ENCODE data around the gene BBS7.

Gene BBS7

DNA sequence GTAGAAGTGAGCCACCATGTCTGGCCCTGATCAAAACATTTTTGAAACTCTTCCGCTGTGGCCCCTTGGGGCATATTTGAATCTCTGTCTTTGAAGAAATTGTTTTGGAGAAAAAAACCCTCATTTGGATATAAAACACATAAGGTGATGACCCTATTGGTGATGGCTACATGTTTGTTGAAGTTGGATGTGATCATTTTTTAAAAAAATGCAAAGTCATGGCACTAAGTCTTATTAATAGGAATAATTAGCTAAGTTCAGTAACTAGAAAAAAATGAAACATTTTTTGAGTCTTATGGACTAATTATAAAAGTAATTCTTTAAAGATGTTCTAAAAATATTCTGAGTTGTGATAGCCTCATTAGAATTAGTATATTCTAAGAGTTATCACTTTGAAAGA is 17.9 kb upstream of the BBS7 start:
- TF ChIP-seq, protein P1, sequence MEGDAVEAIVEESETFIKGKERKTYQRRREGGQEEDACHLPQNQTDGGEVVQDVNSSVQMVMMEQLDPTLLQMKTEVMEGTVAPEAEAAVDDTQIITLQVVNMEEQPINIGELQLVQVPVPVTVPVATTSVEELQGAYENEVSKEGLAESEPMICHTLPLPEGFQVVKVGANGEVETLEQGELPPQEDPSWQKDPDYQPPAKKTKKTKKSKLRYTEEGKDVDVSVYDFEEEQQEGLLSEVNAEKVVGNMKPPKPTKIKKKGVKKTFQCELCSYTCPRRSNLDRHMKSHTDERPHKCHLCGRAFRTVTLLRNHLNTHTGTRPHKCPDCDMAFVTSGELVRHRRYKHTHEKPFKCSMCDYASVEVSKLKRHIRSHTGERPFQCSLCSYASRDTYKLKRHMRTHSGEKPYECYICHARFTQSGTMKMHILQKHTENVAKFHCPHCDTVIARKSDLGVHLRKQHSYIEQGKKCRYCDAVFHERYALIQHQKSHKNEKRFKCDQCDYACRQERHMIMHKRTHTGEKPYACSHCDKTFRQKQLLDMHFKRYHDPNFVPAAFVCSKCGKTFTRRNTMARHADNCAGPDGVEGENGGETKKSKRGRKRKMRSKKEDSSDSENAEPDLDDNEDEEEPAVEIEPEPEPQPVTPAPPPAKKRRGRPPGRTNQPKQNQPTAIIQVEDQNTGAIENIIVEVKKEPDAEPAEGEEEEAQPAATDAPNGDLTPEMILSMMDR (IDR thresholded peaks at IDR 0.05; ENCODE audit: low read depth, low read length, missing control alignments): no peak
- H3K4me3 ChIP-seq (ENCODE audit: low read depth, low read length): no peak overlapping the region
- in situ Hi-C loops (cut with HindIII; ENCODE audit: low sequenced_read_pairs): no loop called here
- DNase-seq (ENCODE audit: low read depth): no peak

DNA sequence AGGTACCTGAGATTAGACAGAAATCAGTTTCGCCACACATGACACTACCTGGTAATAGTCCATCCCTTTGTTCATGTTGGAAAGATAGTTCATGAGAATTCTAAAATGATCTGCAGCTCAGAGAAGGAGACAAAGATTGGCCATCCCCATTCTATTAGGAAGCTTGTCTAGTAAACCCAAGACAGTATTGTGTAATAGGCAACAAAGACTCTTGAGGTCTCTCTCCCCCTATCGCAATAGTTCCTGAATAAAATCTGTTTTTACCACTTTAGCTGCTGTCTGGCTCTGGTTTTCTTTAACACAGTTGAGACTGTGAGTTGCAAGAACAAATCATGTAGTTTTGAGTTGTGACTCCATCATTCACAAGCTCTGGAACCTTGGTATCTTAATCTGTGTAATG is 14.8 kb upstream of the BBS7 start:
- no peak overlapping the region for H3K4me3 ChIP-seq (ENCODE audit: low read depth, low read length)
- DNase-seq (ENCODE audit: low read depth): no peak
- in situ Hi-C loops (cut with HindIII; ENCODE audit: low sequenced_read_pairs): no loop called here
- TF ChIP-seq, protein P1 (IDR thresholded peaks at IDR 0.05; ENCODE audit: low read depth, low read length, missing control alignments): no peak

DNA sequence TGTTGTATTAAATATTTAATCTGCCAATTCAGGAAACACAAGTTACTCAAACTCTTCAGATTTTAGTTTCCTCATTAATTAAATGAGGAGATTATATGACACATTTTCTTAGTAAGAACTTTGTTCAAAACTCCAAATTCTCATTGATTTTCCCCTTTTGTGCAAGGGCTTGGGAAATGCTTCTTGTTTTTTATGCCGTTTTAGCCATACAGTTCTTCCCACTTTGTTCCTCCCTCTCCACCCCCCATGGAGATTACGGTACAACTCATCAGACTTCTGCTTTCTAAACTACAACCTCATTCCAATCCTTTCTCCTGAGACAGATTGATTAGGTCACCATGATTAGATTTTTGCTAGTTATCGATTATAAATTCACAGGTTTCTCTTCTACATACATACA is 10.9 kb upstream of the BBS7 start:
- DNase-seq (ENCODE audit: low read depth): no peak
- in situ Hi-C loops (cut with HindIII; ENCODE audit: low sequenced_read_pairs): no loop called here
- TF ChIP-seq, protein P1 (IDR thresholded peaks at IDR 0.05; ENCODE audit: low read depth, low read length, missing control alignments): no peak

DNA sequence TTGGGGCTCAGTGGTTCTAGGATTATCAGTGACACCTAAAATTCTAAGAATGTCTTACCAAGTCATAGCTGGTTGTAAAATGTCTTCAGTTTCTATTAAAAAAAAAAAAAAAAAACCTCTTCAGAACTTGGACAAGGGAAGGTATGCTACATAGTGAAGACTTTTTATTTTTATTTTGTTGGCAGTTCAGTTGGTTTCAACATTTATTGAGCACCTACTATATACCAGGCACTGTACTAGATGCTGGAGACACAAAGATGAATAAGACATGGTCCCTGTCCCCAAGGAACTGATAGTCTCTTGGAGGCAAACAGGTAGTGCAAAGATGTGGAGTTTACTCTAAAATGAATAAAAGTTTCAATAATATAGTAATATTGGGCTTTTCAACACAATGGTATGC is 8.9 kb upstream of the BBS7 start:
- in situ Hi-C loops (cut with HindIII; ENCODE audit: low sequenced_read_pairs): no loop called here
- H3K4me3 ChIP-seq (ENCODE audit: low read depth, low read length): no peak overlapping the region
- no peak for DNase-seq (ENCODE audit: low read depth)
- TF ChIP-seq, protein P1 (IDR thresholded peaks at IDR 0.05; ENCODE audit: low read depth, low read length, missing control alignments): no peak

More for the DNA sequence above, 10.9 kb upstream of the BBS7 start:
- no peak overlapping the region for H3K4me3 ChIP-seq (ENCODE audit: low read depth, low read length)

DNA sequence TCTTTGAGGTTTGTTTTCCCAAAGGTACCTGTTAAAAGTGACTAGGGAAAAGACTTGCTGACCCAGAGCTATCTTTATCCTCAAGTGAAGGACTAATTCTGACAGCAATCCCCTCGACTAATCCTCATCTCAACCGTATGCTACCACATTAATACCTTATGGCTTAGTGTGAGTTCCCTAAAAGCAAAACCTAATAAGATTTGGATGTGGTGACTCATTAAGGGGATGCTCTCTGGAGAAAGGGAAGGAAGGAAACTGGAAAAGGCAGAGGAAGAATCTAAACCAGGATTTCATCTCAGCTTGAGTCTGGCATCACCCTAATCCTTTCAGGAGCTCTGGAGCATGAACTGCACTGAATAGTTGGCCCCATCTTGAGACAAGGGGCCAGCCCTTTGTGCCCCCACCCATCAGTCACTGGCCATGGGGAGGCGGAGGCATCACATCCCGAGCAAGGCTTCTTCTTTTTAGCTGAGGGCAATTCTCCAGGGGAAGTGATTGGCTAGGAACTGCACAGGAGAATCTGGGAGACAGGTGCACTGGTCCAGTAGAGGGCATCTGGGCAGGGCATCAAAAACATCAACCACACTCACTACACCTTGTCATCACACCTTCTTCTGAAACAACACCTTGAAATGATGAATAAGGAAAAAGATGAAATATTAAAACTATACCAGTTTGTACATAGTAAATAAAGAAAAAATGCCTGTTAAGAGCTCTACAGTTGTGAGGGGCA is 6.9 kb upstream of the BBS7 start:
- TF ChIP-seq, protein P1 (IDR thresholded peaks at IDR 0.05; ENCODE audit: low read depth, low read length, missing control alignments): no peak
- in situ Hi-C loops (cut with HindIII; ENCODE audit: low sequenced_read_pairs): no loop called here
- DNase-seq (ENCODE audit: low read depth): no peak

DNA sequence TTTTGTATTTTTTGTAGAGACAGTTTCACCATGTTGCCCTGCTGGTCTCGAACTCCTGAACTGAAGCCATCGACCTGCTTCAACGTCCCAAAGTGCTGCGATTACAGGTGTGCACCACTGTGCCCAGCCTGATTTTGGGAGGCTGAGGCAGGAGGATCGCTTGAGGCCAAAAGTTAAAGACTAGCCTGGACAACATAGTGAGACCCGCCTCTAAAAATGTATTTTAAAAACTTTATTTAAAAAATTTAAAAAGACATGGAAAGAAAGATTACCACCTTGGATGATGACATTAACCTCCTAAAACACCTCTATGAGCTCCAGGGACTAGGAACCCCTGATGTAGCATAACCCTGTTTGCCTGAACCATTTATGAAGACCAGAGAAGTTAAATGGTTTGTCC is 5.8 kb upstream of the BBS7 start:
- no peak for DNase-seq (ENCODE audit: low read depth)
- in situ Hi-C loops (cut with HindIII; ENCODE audit: low sequenced_read_pairs): no loop called here
- TF ChIP-seq, protein P1 (IDR thresholded peaks at IDR 0.05; ENCODE audit: low read depth, low read length, missing control alignments): no peak
- H3K4me3 ChIP-seq (ENCODE audit: low read depth, low read length): no peak overlapping the region

More for the DNA sequence above, 6.9 kb upstream of the BBS7 start:
- no peak overlapping the region for H3K4me3 ChIP-seq (ENCODE audit: low read depth, low read length)

Measured in astrocyte of the cerebellum (primary cell).